HG03460 (cell line): ENCODE measurements around the gene TGM5.
"Not testable (repeated sequence)": the region's sequence is repeated elsewhere in the genome, so short reads cannot be mapped to it uniquely, and the experiment has no call there.

Experiments used
- ATAC-seq: cut with Tn5 transposase; IDR thresholded peaks from one replicate; pipeline ENCODE4 v1.9.1; 2021; ENCODE audit not compliant: unreplicated experiment

The TGM5 gene, protein sequence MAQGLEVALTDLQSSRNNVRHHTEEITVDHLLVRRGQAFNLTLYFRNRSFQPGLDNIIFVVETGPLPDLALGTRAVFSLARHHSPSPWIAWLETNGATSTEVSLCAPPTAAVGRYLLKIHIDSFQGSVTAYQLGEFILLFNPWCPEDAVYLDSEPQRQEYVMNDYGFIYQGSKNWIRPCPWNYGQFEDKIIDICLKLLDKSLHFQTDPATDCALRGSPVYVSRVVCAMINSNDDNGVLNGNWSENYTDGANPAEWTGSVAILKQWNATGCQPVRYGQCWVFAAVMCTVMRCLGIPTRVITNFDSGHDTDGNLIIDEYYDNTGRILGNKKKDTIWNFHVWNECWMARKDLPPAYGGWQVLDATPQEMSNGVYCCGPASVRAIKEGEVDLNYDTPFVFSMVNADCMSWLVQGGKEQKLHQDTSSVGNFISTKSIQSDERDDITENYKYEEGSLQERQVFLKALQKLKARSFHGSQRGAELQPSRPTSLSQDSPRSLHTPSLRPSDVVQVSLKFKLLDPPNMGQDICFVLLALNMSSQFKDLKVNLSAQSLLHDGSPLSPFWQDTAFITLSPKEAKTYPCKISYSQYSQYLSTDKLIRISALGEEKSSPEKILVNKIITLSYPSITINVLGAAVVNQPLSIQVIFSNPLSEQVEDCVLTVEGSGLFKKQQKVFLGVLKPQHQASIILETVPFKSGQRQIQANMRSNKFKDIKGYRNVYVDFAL

GRCh38 chr15:43266834-43267233 lies at the start of gene TGM5:
Gene TGM5, minus strand, starts transcription at chr15:43266928. Its CDS starts 79 bp downstream, at chr15:43266849.
- no peak for ATAC-seq

GRCh38 chr15:43314171-43314570 lies 47.4 kb upstream of the TGM5 start:
- ATAC-seq = no peak

- no peak for ATAC-seq
Observed at GRCh38 chr15:43312378-43312777, 45.6 kb upstream of the TGM5 start.

DNA sequence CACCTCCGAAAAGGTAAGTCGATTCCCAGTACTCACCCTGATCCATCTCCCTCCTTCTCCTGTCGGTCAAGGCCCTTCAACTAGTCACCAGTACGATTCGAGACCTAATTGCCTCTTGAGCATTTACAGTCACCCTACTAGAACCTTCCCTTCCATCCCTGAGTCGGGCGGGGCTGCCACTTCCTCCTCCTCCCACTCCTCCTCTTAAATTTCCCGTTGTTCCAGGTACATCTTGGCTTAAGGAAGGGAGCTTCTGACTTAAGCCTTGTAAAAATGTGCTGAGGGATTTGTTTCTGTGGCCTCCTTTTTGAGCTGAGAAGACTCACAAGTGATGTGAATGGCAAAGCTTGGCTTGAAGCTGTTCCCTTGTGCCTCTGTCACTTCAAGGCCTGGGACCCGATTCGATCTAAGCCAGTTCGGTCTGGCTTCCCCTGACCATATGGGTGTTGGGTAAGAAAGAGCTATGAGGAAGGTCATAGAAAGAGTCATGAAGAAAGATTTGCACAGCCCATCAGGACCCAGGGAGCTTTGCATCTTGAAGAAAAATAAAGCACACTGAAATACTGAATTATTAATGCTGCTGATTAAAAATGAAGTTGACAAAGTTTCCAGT lies 35.6 kb upstream of the TGM5 start, which contains the start of gene TGM7:
Gene TGM7 (minus strand): TSS at position 51 of the 613 bp plus-strand sequence.
- no peak for ATAC-seq

DNA sequence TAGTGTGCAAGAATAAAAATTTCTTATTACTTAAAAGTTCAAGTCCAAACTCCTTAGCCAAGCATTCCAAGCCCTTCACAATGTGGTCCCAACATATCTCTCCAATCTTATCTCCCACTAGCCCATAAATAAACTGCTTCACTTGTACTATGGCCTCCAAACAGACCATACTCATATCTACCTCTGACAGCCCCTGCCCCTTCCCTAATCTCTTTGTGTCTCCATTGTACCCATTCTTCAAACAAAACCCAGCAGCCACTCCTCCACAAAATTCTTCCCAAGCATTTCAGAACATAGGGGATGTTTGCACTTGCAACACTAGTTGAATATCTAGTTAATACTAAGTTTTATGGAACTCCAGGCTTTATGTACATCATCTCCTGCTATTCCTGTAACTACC lies 33.2 kb upstream of the TGM5 start:
- no peak for ATAC-seq

- ATAC-seq = no peak
Observed at GRCh38 chr15:43299411-43299810, 32.7 kb upstream of the TGM5 start.

DNA sequence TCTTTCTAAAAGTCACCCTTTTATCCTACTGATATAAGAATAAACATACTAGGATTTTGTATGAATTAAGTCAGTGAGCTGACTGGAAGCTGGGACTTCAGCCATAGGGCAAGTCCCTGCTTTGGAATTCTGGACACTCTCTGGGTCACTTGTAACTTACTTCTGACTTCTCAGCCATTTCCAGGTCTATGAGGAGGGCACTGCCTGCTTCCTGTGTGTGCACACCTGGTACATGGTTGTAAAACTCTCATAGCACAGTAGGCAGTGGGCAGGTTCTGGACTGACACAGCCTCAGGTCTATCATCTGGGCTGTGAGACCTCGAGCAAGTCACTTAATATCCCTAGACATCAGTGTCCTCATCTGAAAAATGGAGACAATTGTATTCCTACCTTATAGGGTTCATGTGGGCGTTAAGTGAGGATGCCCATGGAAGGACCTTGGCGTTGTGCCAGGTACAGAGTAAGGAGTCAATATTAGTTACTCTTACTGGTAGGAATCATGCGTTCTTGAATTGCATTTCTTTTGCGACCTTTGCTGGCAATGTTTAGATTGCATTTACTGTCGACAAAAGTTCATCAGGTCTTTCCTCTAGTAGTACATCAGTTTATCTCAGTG lies 27.5 kb upstream of the TGM5 start:
- no peak for ATAC-seq

DNA sequence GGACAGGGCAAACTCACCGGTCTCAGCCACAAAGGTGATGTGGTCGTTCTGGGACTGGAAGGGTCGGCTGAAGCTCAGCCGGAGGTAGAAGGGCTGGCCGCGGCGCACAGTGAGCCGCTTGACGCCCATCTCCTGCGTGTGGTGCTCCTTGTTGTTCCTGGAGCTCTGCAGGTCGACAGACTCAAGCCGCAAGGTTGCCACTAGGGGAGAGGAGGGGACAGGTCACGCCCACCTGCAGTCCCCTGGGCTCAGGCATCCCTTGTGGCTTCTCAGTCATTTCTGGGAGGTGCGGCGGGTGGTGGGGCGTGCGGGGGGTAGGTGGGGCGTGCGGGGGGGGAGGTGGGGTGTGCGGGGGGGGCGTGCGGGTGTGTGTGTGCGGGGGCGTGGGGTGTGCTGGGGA lies 26.7 kb upstream of the TGM5 start:
- ATAC-seq = no peak

DNA sequence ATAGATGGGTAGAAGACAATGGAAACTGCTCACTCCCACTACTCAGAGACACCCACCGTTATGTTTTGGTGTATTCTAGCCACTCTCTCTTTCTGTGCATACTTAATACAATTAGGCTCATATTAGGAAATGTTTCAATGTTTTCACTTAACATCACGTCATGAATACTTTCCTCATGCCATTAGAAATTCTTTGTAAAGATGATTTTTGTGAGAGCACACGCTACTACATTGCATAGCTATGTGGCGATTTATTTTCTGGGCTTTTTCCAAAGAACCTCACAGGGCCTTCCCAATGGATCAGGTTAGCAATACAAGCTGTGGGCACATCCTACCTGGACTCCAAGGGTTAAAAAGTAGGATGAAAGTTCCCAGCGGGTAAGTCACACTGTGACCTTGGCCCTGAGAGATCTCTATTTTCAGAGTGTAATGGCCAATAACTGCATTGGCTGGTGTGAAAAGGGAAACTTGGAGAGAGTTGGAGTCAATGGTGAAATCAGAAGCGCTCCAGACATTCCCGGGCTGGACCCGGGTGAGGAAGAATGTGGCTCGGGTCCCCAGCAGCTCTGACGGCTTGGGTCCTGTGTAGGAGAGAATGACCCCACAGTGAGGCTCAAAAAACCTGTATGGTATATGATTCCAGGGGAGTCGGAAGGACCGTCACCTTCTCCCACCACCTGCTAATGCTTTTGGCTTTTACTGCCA lies 25.8 kb upstream of the TGM5 start:
- ATAC-seq = no peak

DNA sequence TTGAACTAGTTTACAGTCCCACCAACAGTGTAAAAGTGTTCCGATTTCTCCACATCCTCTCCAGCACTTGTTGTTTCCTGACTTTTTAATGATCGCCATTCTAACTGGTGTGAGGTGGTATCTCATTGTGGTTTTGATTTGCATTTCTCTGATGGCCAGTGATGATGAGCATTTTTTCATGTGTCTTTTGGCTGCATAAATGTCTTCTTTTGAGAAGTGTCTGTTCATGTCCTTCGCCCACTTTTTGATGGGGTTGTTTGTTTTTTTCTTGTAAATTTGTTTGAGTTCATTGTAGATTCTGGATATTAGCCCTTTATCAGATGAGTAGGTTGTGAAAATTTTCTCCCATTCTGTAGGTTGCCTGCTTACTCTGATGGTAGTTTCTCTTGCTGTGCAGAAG lies 22.9 kb upstream of the TGM5 start:
- ATAC-seq = not testable (repeated sequence)

- ATAC-seq = no peak
Observed at GRCh38 chr15:43287254-43287653, 20.5 kb upstream of the TGM5 start.

DNA sequence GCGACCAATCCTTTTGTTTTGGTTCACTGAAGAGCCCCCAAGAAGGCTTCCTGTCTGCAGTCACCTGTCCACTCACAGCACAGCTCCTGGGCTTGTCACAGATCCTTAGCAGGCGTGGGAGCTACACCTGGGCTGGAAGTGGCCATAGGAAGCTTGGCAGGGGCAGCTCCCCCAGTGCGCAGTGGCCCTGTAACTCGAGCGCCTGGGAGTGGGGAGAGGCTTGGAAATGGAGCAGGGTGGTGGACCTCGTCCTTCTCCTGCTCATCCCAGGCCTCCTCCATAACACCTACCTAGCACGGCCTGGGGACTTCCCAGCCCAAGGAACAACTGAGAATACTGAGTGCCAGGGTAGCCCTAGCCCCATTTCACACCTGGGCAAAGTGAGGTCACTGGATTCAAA lies 19.3 kb upstream of the TGM5 start:
- ATAC-seq = no peak

GRCh38 chr15:43285609-43286037 lies 18.9 kb upstream of the TGM5 start:
- ATAC-seq = no peak

- no peak for ATAC-seq
Observed at GRCh38 chr15:43283526-43283925, 16.8 kb upstream of the TGM5 start.

DNA sequence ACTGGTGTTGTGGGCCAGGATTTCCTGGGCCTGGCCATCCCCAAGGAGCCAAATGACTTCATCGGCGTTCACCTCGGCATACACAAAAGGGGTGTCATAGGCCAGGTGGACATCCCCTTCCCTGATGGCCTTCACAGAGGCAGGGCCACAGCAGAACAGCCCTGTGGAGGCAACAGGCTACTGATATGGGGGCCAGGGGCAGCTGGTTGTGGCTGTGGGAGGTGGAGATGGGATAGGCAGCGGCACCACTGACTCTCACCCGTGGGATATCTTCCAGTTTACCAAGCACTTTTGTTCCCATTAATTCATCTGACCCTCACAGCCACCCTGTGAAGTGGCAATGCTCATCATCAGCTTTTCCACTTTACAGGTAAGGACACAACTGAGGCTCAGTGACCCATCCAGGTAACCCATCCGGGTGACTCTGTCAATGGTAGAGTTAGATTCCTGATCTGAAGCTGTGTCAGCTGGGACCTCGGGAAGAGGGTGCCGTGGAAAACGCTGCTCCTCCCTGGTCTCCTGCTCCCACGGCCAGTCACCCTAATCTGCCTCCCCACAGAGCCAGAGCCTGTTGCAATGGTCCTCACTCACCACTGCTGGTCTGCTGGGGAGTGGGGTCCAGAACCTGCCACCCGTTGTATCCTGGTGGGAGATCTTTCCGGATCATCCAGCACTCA lies 15.3 kb upstream of the TGM5 start:
- no peak for ATAC-seq

DNA sequence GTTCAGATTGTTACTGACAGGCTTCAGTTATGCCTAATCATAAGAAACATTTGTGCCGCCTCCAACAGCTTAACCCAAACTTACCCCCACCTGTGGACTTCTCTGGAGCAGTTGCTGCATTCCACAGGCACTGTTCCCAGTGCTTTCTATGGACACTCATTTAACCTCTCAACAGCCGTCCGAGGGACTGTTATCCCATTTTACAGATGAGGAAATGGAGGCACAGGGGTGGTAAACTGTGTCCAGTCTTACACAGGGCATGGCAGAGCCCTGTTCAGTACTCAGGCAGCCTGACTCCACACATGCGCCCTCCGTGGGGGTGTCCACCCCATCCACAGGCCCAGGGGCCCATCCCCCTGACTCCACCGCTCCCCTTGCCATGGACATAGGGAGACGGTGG lies 14.3 kb upstream of the TGM5 start:
- no peak for ATAC-seq

DNA sequence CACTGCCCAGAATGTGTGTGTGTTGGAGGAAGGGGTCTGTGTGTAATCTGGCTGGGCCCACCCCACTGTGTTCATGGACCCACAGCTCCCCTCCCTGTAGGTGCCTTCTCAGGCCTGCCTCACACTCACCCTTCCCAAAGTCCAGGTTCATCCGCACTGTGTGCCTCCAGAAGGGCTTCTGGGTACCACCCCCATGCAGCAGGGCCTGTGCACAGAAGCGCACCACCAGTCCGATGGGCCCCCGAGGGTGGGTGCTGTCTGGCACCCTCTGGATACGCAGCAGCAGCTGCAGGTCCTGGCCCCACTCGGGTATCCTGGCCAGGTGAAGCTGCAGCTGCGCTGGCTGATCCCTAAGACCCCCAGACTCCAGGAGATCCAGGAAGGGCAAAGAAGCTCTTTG lies 12.8 kb upstream of the TGM5 start:
- no peak for ATAC-seq

- no peak for ATAC-seq
Observed at GRCh38 chr15:43278869-43279268, 12.1 kb upstream of the TGM5 start.

DNA sequence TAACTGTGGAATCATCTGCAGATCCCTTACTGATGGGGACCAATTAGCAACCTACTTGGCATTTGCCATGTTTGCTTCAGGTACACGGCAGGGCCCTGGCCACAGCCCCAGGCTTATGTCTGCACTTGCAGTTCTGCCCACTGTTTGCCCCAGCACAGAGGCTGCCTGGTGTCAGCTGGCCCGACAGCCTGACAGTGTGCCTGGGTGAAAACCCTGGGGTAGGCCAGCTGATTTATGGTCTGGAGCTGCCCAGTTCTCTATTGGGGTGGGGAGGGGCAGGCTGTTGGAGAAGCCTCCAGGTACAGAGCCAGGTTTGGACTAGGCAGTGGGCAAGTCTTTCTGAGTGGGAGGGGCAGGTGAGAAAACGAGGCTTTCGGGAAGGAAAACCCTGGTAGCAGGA lies 11.2 kb upstream of the TGM5 start:
- no peak for ATAC-seq

DNA sequence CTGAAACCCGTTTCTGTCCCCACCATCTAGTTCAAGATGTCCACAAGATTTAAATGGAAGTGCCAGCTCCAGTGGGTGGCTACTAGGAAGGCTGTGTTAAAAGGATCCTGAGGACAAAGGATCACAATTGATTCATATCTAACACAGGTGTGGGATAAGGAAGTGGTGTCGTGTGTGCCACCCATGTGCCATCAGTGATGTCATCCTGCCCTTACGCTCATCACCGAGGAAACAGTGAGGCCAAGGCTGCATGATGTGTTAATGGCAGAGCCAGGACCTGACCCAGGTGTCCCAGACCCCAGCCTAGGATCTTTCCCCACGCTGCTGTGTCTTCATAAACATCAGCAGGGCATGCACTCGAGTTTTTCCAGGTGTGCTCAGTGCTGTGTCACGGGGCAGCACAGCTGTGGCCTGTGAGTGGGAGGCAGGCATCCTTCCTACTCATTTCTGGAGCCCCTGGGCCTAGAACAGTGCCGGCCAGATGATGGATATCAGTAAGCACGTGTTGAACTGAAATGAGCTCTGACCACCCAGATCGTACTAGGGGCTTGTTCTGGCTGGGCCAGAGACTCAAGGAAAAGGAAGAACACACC lies 10.6 kb upstream of the TGM5 start:
- no peak for ATAC-seq
